Measurements from ENCODE around the gene NUP210. TPM values are rescaled to one million over a fixed set of nuclear protein-coding genes. Genes with fewer than 3 reads are reported as not detected.

Gene NUP210
- polyA plus RNA-seq, 4 donors, result 6.5 to 29.1 (median 24.2) TPM

- no peak for DNase-seq (ENCODE audit: low read depth in 4 of 4, low spot score in 3 of 4)
Observed at GRCh38 chr3:13407926-13408325, 12.2 kb downstream of the NUP210 start.

GRCh38 chr3:13407475-13407874, 12.6 kb downstream of the NUP210 start:
- no peak for DNase-seq (ENCODE audit: low read depth in 4 of 4, low spot score in 3 of 4)

- no peak for DNase-seq (ENCODE audit: low read depth in 4 of 4, low spot score in 3 of 4)
Observed at GRCh38 chr3:13406190-13406589, 13.9 kb downstream of the NUP210 start.

- no peak for DNase-seq (ENCODE audit: low read depth in 4 of 4, low spot score in 3 of 4)
Observed at GRCh38 chr3:13405614-13406013, 14.5 kb downstream of the NUP210 start.

GRCh38 chr3:13404626-13405452, 15.3 kb downstream of the NUP210 start:
- no peak for DNase-seq (ENCODE audit: low read depth in 4 of 4, low spot score in 3 of 4)

DNA sequence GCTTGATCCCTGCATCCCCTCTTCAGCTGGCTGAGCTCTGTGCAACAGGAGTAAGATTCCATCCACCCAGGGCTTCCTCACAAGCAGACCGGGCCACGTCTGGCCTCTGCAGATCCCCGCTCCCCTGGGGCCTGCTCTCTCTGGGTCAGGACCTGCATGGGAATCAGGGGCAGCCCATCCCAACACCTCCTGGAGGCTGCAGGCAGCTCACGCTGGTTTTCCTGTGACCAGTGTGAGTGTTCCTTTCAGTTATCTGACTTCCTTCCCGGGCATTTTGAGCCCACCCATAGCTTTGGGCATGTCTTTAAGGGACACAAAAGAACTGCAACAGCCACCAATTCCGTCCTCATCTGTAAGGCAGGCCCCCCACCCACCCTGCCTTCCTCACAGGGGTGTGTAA, 16.3 kb downstream of the NUP210 start:
- no peak for DNase-seq (ENCODE audit: low read depth in 4 of 4, low spot score in 3 of 4)

DNA sequence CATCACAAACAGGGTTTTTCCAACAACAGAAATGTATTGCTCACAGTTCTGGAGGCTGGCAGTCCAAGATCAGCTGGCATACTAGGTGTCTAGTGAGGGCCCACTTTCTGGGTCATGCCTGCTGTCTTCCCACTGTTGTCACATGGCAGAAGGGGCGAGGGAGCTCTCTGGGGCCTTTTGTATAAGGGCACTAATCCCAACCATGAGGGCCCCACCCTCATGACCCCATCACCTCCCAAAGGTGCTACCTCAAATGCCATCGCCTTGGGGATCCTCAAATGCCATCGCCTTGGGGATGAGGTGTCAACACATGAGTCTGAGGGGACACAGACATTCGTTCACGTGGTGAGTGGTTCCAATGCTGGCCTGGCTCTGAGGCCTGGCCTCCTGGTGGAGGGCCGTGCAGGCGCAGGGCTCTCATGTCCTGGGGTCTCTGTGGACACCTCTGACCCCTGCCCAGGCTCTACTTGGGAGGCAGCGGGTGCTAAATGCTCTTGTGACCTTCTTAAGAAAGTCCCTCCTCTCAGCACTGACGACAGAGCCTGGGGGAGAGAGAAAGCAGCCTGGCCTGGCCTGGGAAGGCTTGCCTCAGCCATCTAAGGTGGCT, 16.8 kb downstream of the NUP210 start:
- no peak for DNase-seq (ENCODE audit: low read depth in 4 of 4, low spot score in 3 of 4)

DNA sequence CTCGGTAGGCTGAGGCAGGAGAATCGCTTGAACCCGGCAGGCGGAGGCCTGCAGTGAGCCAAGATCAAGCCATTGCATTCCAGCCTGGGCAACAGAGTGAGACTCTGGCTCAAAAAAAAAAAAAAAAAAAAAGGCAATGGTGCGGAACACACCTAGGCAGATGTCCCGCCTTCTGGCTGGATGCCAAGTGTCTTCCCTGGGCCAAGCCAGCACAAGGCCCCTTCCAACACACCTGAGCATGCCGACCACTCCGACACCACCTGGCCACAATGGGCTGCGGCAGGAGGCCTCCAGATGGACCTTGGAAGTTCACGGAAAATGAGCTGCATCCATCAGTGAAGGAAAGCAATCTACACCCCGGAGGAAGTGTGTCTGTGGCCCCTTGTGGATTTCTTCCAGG, 19.0 kb downstream of the NUP210 start:
- DNase-seq (ENCODE audit: low read depth in 4 of 4, low spot score in 3 of 4), result no peak

GRCh38 chr3:13400114-13400673, 19.9 kb downstream of the NUP210 start:
- no peak for DNase-seq (ENCODE audit: low read depth in 4 of 4, low spot score in 3 of 4)

- no peak for DNase-seq (ENCODE audit: low read depth in 4 of 4, low spot score in 3 of 4)
Observed at GRCh38 chr3:13399603-13400002, 20.5 kb downstream of the NUP210 start.

GRCh38 chr3:13397316-13397715, 22.8 kb downstream of the NUP210 start:
- DNase-seq (ENCODE audit: low read depth in 4 of 4, low spot score in 3 of 4), result no peak

- no peak for DNase-seq (ENCODE audit: low read depth in 4 of 4, low spot score in 3 of 4)
Observed at GRCh38 chr3:13394363-13394762, 25.8 kb downstream of the NUP210 start.

DNA sequence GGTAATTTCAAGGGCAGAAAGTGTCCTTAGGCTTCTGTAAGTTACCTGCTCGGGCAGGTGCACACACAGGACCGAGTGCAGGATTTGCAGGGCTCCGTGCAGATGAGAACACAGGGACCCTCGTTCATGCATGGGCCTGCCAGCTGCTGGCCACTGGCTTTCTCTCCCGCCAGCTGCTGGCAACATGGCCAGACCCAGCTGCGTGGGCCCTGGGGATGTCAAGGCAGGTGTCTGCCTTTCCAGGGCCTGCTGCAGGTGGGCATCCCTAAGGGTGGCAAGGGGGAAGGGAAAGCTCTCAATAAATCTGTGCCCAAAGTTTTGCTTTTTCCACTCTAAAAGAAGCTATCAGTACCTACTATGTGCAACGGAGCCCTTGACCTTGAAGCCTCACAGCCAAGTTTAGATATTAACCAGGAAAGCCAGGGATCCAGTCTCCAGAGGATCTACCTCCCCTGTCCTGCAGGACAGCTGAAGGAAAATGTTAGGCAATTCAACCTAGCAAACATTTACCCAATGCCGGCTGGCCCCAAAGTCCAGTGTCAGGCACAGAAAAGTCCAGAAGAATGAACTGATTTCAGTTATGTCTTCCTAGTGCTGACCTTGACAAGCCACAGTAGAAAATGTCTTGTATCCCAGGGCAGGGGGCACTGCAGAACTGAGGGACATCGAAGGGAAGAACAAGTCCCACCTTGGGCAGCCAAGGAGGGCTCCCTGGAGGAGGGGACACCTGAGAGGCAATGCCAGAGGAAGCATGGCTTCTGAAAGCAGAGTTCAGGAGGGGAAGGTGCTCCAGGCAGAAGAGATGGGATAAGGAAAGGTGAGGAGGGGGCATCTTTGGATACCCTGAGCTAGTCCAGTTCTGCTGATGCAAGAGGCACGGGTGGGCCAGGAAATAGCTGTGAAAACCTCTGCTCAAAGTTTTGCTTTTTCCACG, 26.4 kb downstream of the NUP210 start:
- DNase-seq (ENCODE audit: low read depth in 4 of 4, low spot score in 3 of 4), result no peak

DNA sequence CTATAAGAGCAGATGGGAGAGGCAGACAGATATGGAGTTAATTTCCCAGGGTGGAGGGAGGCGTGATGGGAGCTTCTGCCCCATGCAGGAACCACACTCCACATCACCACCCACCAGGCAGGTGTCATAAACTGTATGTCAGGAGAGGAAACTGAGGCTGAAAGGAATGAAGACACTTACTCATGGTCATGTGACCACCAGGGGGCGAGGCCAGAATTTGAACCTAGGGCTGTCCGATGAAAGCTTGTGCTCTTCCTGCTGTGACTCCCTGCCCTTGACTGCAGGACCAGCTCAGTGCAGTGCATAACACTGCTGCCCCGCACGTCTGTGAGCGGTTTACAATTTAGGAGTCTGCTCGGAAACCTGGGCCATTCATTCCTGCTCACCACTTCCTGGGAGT, 28.8 kb downstream of the NUP210 start:
- no peak for DNase-seq (ENCODE audit: low read depth in 4 of 4, low spot score in 3 of 4)

- no peak for DNase-seq (ENCODE audit: low read depth in 4 of 4, low spot score in 3 of 4)
Observed at GRCh38 chr3:13389378-13389777, 30.7 kb downstream of the NUP210 start.

GRCh38 chr3:13388816-13389215, 31.3 kb downstream of the NUP210 start:
- no peak for DNase-seq (ENCODE audit: low read depth in 4 of 4, low spot score in 3 of 4)

DNA sequence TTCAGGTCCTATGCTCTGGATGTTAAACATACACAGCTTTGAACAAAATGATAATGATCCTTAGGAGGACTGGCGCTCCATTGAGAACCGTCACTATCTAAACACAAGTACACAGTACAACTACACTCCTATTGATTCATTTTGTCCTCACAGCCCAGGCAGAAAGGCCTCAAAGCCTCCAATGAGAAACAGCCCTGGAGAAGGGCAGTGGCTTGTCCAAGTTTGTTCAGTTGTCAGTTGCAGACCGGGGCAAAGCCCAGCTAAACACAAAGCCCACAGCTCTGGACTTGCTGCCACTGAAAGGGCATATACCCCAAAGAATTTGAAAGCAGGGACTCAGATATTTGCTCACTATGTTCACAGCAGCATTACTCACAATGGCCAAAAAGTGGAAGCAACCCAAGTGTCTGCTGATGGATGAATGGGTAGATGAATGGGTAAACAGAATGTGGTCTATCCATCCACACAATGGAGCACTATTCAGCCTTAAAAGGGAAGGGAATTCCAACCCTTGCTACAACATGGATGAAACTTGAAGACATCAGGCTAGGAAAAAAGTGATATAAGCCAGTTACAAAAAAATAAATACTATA, 34.7 kb downstream of the NUP210 start:
- no peak for DNase-seq (ENCODE audit: low read depth in 4 of 4, low spot score in 3 of 4)

DNA sequence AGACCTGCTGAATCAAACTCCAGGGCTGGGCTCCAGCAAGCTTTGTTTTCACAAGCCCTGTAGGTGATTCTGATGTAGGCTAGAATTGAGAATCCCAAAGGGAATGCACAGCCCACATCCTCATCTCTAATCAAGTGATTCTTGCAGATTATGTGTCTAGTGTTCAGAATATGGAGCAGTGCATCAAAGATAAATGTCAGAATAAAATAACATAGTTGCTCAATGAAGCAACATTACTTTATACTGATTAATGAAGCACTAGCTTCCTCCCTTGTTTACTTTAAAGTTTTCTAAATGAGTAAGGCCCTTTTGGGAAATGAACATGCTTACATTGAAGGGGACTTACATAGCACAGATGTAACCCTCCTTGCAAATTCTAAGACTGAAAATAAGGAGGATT, 39.2 kb downstream of the NUP210 start:
- no peak for DNase-seq (ENCODE audit: low read depth in 4 of 4, low spot score in 3 of 4)

- no peak for DNase-seq (ENCODE audit: low read depth in 4 of 4, low spot score in 3 of 4)
Observed at GRCh38 chr3:13379201-13379830, 40.8 kb downstream of the NUP210 start.

GRCh38 chr3:13378155-13378554, 42.0 kb downstream of the NUP210 start:
- DNase-seq (ENCODE audit: low read depth in 4 of 4, low spot score in 3 of 4), result no peak
